CD1c-positive myeloid dendritic cell (primary cell): Measurements from ENCODE around the gene PXMP2.

Source experiments
- DNase-seq: peaks from one replicate; pipeline ENCODE4 v3.0.0-alpha.2; 2016; ENCODE audit errors: extremely low spot score

PXMP2 gene

GRCh38 chr12:132723015-132723763 lies 35.8 kb downstream of the PXMP2 start:
- peak; percentile 14 for DNase-seq

- DNase-seq = no peak
These were observed 36.4 kb downstream of the PXMP2 start for GRCh38 chr12:132723764-132724140.

- DNase-seq = no peak
These were observed 37.3 kb downstream of the PXMP2 start for GRCh38 chr12:132724506-132725241.

- DNase-seq = no peak
These were observed 39.0 kb downstream of the PXMP2 start for GRCh38 chr12:132726386-132726785.

- no peak for DNase-seq
These were observed 39.9 kb downstream of the PXMP2 start for GRCh38 chr12:132727091-132727794.

GRCh38 chr12:132728502-132728901 lies 41.1 kb downstream of the PXMP2 start:
- DNase-seq = no peak

- DNase-seq = peak; percentile 6
These were observed 42.3 kb downstream of the PXMP2 start for GRCh38 chr12:132729541-132730320.

GRCh38 chr12:132730353-132730752 lies 43.0 kb downstream of the PXMP2 start:
- no peak for DNase-seq

- no peak for DNase-seq
These were observed 44.2 kb downstream of the PXMP2 start for GRCh38 chr12:132731574-132731973.

- no peak for DNase-seq
These were observed 46.8 kb downstream of the PXMP2 start for GRCh38 chr12:132734206-132734605.

GRCh38 chr12:132735496-132735895 lies 48.1 kb downstream of the PXMP2 start:
- no peak for DNase-seq

- no peak for DNase-seq
These were observed 49.0 kb downstream of the PXMP2 start for GRCh38 chr12:132736378-132736777.

- DNase-seq = no peak
These were observed 49.5 kb downstream of the PXMP2 start for GRCh38 chr12:132736913-132737312.

GRCh38 chr12:132739600-132740312 lies 52.4 kb downstream of the PXMP2 start:
- DNase-seq = no peak

- DNase-seq = no peak
These were observed 52.9 kb downstream of the PXMP2 start for GRCh38 chr12:132740313-132740646.

GRCh38 chr12:132740652-132741051 lies 53.3 kb downstream of the PXMP2 start:
- DNase-seq = no peak

GRCh38 chr12:132741620-132742019 lies 54.2 kb downstream of the PXMP2 start:
- DNase-seq = no peak

GRCh38 chr12:132743831-132744230 lies 56.4 kb downstream of the PXMP2 start:
- no peak for DNase-seq

GRCh38 chr12:132746613-132747012 lies 59.2 kb downstream of the PXMP2 start:
- no peak for DNase-seq

- DNase-seq = no peak
These were observed 60.0 kb downstream of the PXMP2 start for GRCh38 chr12:132747395-132747794.

- no peak for DNase-seq
These were observed 60.5 kb downstream of the PXMP2 start for GRCh38 chr12:132747896-132748295.
